Keratinocyte (primary cell): ENCODE data around the gene TOR1B. TPM values are rescaled to one million over a fixed set of nuclear protein-coding genes. Genes with fewer than 3 reads are reported as not detected.

Source experiments
- DNase-seq: peaks from one replicate; pipeline ENCODE4 v3.0.0-alpha.2; 2011; ENCODE audit warnings: low read depth, missing footprints, low spot score
- FAIRE-seq: peaks from 2 replicates; lab custom pipeline; 2011; peaks lifted over from hg19 to GRCh38; lab: Jason Lieb, UNC
- H2AFZ ChIP-seq: 2 replicates; pipeline ENCODE4 v1.6.0; 2012; ENCODE audit warnings: low read length, control low read depth, inconsistent platforms; ENCODE audit not compliant: control insufficient read depth
- H3K27ac ChIP-seq: 2 replicates; pipeline ENCODE4 v1.5.1; 2011; ENCODE audit warnings: low read length; ENCODE audit not compliant: control insufficient read depth, insufficient read depth
- H3K27me3 ChIP-seq: 3 replicates; pipeline ENCODE4 v1.6.0; 2011; ENCODE audit warnings: low read length; ENCODE audit not compliant: control insufficient read depth, insufficient read depth; ENCODE audit errors: extremely low read depth
- H3K36me3 ChIP-seq, 2 experiments: 2 replicates in 1 of 2; 3 replicates in 1 of 2; pipeline ENCODE4 v1.5.1; 2011; ENCODE audit warnings: low read length in 2 of 2, mild to moderate bottlenecking in 1 of 2; ENCODE audit not compliant: control insufficient read depth in 2 of 2, insufficient read depth in 2 of 2; ENCODE audit errors: extremely low read depth in 1 of 2
- H3K4me1 ChIP-seq: 3 replicates; pipeline ENCODE4 v1.5.1; 2011; ENCODE audit warnings: low read length; ENCODE audit not compliant: control insufficient read depth, insufficient read depth; ENCODE audit errors: extremely low read depth
- H3K4me2 ChIP-seq: 3 replicates; pipeline ENCODE4 v1.6.0; 2011; ENCODE audit warnings: low read depth, low read length; ENCODE audit not compliant: control insufficient read depth, insufficient read depth; ENCODE audit errors: extremely low read depth
- H3K4me3 ChIP-seq, 3 experiments: fragments of 200-600 bp in 1 of 3; sonication (generic) in 1 of 3; 2 replicates in 2 of 3; 3 replicates in 1 of 3; pipeline ENCODE4 v1.5.1; 2011 to 2016; ENCODE audit warnings: low read length in 3 of 3, mild to moderate bottlenecking in 3 of 3, control low read depth in 2 of 3, inconsistent platforms in 1 of 3, low read depth in 1 of 3, mixed read lengths in 1 of 3, mixed run types in 1 of 3, moderate library complexity in 1 of 3; ENCODE audit not compliant: control insufficient read depth in 2 of 3, insufficient read depth in 2 of 3; ENCODE audit errors: extremely low read depth in 1 of 3
- H3K79me2 ChIP-seq: 2 replicates; pipeline ENCODE4 v1.6.0; 2012; ENCODE audit warnings: low read length; ENCODE audit not compliant: control insufficient read depth, insufficient read depth
- H3K9ac ChIP-seq: 3 replicates; pipeline ENCODE4 v1.6.0; 2011; ENCODE audit warnings: low read length; ENCODE audit not compliant: control insufficient read depth, insufficient read depth; ENCODE audit errors: extremely low read depth
- H3K9me1 ChIP-seq: 3 replicates; pipeline ENCODE4 v1.6.0; 2011; ENCODE audit warnings: low read length; ENCODE audit not compliant: control insufficient read depth, insufficient read depth; ENCODE audit errors: extremely low read depth
- H3K9me3 ChIP-seq: 2 replicates; pipeline ENCODE4 v1.5.1; 2012; ENCODE audit warnings: low read depth, low read length; ENCODE audit not compliant: control insufficient read depth
- H4K20me1 ChIP-seq: 3 replicates; pipeline ENCODE4 v1.6.0; 2011; ENCODE audit warnings: low read length; ENCODE audit not compliant: control insufficient read depth, insufficient read depth; ENCODE audit errors: extremely low read depth
- CTCF ChIP-seq, 3 experiments: IDR thresholded peaks in 1 of 3; conservative IDR thresholded peaks in 1 of 3; optimal IDR thresholded peaks in 1 of 3; 2 replicates in 2 of 3; 3 replicates in 1 of 3; pipeline versions ENCODE3 to v1.5.1; 2011; ENCODE audit warnings: low read length in 3 of 3, mild to moderate bottlenecking in 3 of 3, moderate library complexity in 2 of 3, control low read depth in 1 of 3, inconsistent platforms in 1 of 3; ENCODE audit not compliant: insufficient read depth in 2 of 3; ENCODE audit errors: extremely low read depth in 1 of 3
- EZH2 ChIP-seq: IDR thresholded peaks from one replicate; pipeline ENCODE4 v1.6.1; 2012; ENCODE audit warnings: inconsistent platforms, mild to moderate bottlenecking, low read length, moderate library complexity
- dilution Hi-C: fragments of 300-500 bp; cut with MboI; formaldehyde crosslinking; loops from one replicate; pipeline ENCODE4 v1.7.0; 2020; ENCODE audit warnings: low sequenced_read_pairs; ENCODE audit not compliant: extremely low pct_ligation_motif_present
- polyA plus RNA-seq, 5 experiments: library from polyadenylated mRNA; depleted of rRNA in 3 of 5; stranded (reverse) in 3 of 5; stranded (forward) in 1 of 5; unstranded in 1 of 5; fragments of >200 nt; gene quantifications; 1 replicate in 1 of 5; 2 replicates in 3 of 5; 3 replicates in 1 of 5; pipeline versions ENCODE4 v1.2.1 to v1.2.3, GENCODE V29; 2011 to 2012; ENCODE audit warnings: missing spikeins in 2 of 5, low read depth in 1 of 5, low replicate concordance in 1 of 5

Gene TOR1B
- polyA plus RNA-seq, 1 donor (not counting 4 experiments of a cell fraction or from before 2014, with no cell fraction given) = 24.2 TPM

DNA sequence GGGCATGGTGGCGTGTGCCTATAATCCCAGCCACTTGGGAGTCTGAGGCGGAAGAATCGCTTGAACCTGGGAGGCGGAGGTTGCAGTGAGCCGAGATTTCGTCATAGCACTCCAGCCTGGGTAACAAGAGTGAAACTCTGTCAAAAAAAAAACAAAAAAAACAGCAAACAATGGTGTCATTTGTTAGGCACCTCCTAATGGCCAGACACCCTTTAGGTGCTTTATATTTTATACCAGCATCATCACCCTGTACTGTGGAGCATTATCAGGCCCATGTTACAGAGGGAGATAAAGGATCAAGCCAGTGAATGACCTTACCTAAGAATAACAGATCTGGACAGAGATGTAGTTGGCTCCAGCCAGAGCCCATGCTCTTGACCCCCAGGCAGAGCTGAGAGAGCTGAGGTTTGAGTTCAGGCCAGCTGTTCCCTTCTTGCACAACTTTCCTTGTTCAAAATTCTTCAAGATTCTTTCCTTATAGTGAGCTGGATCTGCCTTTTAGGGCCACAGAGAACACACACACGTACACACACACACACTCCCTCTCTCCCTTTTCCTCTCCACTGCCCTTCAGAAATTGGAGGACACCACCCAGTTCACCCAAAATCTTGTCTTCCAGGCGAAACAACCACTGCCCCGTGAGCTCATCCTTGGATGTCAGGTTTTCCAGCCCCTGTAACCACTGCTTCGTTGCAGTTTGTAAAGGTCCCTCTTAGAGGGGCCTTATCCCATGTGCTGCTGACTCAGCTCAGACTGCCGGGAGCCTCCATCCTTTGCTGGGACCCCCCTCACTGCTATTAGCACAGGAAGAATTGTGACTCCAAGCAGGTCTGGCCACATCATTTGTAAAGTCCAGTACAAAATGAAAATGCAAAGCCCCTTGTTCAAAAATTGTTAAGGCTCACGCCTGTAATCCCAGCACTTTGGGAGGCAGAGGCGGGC, 39.7 kb upstream of the TOR1B start:
- no peak overlapping the region for H3K4me3 ChIP-seq
- no peaks in the 10 kb centered on the region for H4K20me1 ChIP-seq
- H3K27me3 ChIP-seq = no peaks in the 10 kb centered on the region
- H3K4me2 ChIP-seq = no peak overlapping the region
- no peaks in the 10 kb centered on the region for H3K79me2 ChIP-seq
- DNase-seq = no peak
- dilution Hi-C loops = no loop called here
- no peak overlapping the region for H3K9ac ChIP-seq
- H2AFZ ChIP-seq = no peak overlapping the region
- peaks cover 14% of the 10 kb centered on the region for H3K4me1 ChIP-seq
- no peak for FAIRE-seq
- no peaks in the 10 kb centered on the region for H3K36me3 ChIP-seq
- H3K9me3 ChIP-seq = no peaks in the 10 kb centered on the region
- H3K9me1 ChIP-seq = no peaks in the 10 kb centered on the region
- H3K27ac ChIP-seq = no peak overlapping the region
- TF ChIP-seq EZH2 (no peak), CTCF (optimal IDR thresholded peaks at IDR 0.05 in 1 of 3, IDR thresholded peaks at IDR 0.05 in 1 of 3, conservative IDR thresholded peaks at IDR 0.05 in 1 of 3; ENCODE audit: extremely low read depth in 1 of 3, insufficient read depth in 2 of 3, low read length in 3 of 3) (no peak)

DNA sequence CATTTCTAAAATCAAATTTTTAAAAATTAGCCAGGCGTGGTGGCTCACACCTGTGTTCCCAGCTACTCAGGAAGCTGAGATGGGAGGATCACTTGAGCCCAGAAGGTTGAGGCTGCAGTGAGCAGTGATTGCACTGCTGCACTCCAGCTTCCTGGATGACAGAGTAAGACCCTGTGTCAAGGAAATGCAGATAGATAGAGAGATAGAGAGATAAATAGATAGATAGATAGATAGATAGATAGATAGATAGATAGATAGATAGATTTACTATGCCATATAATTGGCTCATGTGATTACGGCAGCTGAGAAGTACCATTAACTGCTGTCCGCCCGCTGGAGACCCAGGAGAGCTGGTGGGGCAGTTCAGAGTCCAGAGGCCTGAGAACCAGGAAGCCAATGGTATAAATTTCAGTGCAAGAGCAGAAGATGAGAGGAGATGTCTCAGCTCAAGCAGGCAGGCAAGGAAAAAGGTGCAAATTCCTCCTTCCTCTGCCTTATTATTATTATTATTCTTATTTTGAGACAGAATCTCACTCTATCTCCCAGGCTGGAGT, 37.1 kb upstream of the TOR1B start:
- no peak for TF ChIP-seq EZH2
- no peak for TF ChIP-seq CTCF (optimal IDR thresholded peaks at IDR 0.05 in 1 of 3, IDR thresholded peaks at IDR 0.05 in 1 of 3, conservative IDR thresholded peaks at IDR 0.05 in 1 of 3; ENCODE audit: extremely low read depth in 1 of 3, insufficient read depth in 2 of 3, low read length in 3 of 3)
- FAIRE-seq = no peak
- Histone ChIP-seq H3K4me3 (no peak overlapping the region), H3K36me3 (no peaks in the 10 kb centered on the region), H3K27me3 (peaks cover under 1% of the 10 kb centered on the region), H3K9me3 (no peaks in the 10 kb centered on the region), H3K79me2 (no peaks in the 10 kb centered on the region), H3K27ac (no peak overlapping the region), H2AFZ (no peak overlapping the region), H4K20me1 (no peaks in the 10 kb centered on the region), H3K4me1 (peaks cover 14% of the 10 kb centered on the region), H3K9me1 (no peaks in the 10 kb centered on the region), H3K4me2 (no peak overlapping the region), H3K9ac (no peak overlapping the region)
- DNase-seq = no peak
- dilution Hi-C loops = no loop called here
